ENCODE measurements around the gene RHBDL1. TPM values are rescaled to one million over a fixed set of nuclear protein-coding genes. Genes with fewer than 3 reads are reported as not detected.
A peak's percentile ranks its signal among the peaks of the same experiment; 100 is the strongest.

Gene RHBDL1
- total and polyA plus RNA-seq, 9 of the 15 experiments (the other 6 are each of a cell fraction or from before 2014, with no cell fraction given): 0.03 to 5.6 (median 1.3) TPM; not detected in 1

DNA sequence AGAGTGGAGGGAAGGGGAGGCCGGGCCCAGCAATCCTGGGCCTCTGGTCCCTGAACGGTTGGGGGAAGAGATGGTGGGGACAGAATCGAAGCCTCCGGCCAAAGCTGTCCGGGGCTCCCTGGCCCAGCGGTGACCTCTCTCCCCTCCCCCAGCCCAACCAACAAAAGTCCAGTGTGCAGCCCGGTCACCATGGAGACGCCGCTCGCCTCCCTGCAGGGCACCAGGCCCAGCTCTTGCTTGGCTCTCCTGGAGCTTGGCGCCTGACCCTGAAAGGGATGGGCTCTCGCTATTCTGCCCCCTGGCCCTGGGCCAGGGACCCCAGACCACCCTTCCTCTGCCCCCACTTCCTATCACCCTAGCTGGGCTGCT is 40.7 kb downstream of the RHBDL1 start:
- H3K4me3 ChIP-seq: peak overlapping the region; percentile 68
- ATAC-seq (no peak), FAIRE-seq (no peak), DNase-seq (ENCODE audit: extremely low read depth in 1 of 4, low spot score in 3 of 4) (peak; percentile 34 to 72 (median 44))
- H4K20me1 ChIP-seq (replicated peaks; ENCODE audit: control insufficient read depth, insufficient read depth, low read length): no peaks in the 10 kb centered on the region; the same call in 1 of the 2 replicates
- 15% methylated on average over 12 of the region's 12 CpGs for WGBS (ENCODE audit: insufficient coverage, low coverage, missing lambda C conversion rate)
- ChIA-PET POLR2A (interaction anchor here (0.6 to 1.7 kb wide), 7 partner anchors 9 to 154 kb away, joined by 3 to 5 read pairs (median 3); partner anchors contain the start of genes CCDC78, CHTF18 and RPUSD1), CTCF (ENCODE audit: low intra/inter-chr PET ratio) (no interaction called here)
- H3K4me1 ChIP-seq (replicated peaks in 1 of 2; ENCODE audit: control insufficient read depth in 2 of 2, insufficient read depth in 2 of 2, low read length in 2 of 2): peaks cover 12 to 85% of the 10 kb centered on the region in 2 experiments; a peak in 4 of 5 replicates
- H2AFZ ChIP-seq (ENCODE audit: low read depth, low read length): 0 out of 2 replicates have a peak overlapping the region, but pooled peaks have one; percentile 59
- no peaks in the 10 kb centered on the region for H3K9me3 ChIP-seq (replicated peaks; ENCODE audit: control insufficient read depth, insufficient read depth, low read depth, low read length)
- intact Hi-C loops (cut with micrococcal nuclease): no loop called here
- H3K36me3 ChIP-seq (ENCODE audit: control insufficient read depth, insufficient read depth, low read length): peaks cover 19% of the 10 kb centered on the region; the same call in 2 of the 3 replicates
- H3K27me3 ChIP-seq (ENCODE audit: control insufficient read depth in 2 of 2, insufficient read depth in 2 of 2, low read length in 2 of 2): no peaks in the 10 kb centered on the region
- peak overlapping the region; percentile 42 to 92; a peak in 3 of 4 replicates for H3K9ac ChIP-seq (ENCODE audit: insufficient read depth in 1 of 2, low read depth in 2 of 2, low read length in 2 of 2)
- peak overlapping the region; percentile 23; the same call in 1 of the 3 replicates for H3K27ac ChIP-seq (ENCODE audit: extremely low read depth, low read depth, low read length)
- TF ChIP-seq ZNF511 (CRISPR knock-in tag; IDR thresholded peaks at IDR 0.05): no peak
- TF ChIP-seq HDAC1 (IDR thresholded peaks at IDR 0.05): no peak
- 0 out of 2 replicates have a peak, but pooled peaks have one; percentile 4 for TF ChIP-seq RBFOX2 (IDR thresholded peaks at IDR 0.05; ENCODE audit: low read depth, low read length)
- TF ChIP-seq ZNF766 (CRISPR knock-in tag; conservative IDR thresholded peaks at IDR 0.05): no peak
- TF ChIP-seq SETDB1 (IDR thresholded peaks at IDR 0.05; ENCODE audit: low read length): no peak
- TF ChIP-seq SREBF2 (CRISPR knock-in tag; IDR thresholded peaks at IDR 0.05): no peak
- TF ChIP-seq ZSCAN29 (IDR thresholded peaks at IDR 0.05): no peak
- TF ChIP-seq MYNN (IDR thresholded peaks at IDR 0.05): peak; percentile 79; the same call in 1 of the 2 replicates
- no peak; the same call in 1 of the 2 replicates for TF ChIP-seq MYNN (CRISPR knock-in tag; IDR thresholded peaks at IDR 0.05)
- TF ChIP-seq POLR2A (conservative IDR thresholded peaks at IDR 0.05): 0 out of 2 replicates have a peak, but pooled peaks have one; percentile 38
- no peak for TF ChIP-seq ZNF316 (IDR thresholded peaks at IDR 0.05)
- peak; percentile 34; the same call in 1 of the 2 replicates for TF ChIP-seq TAF15 (IDR thresholded peaks at IDR 0.05; ENCODE audit: low read depth, low read length)
- TF ChIP-seq YY1 (IDR thresholded peaks at IDR 0.05; ENCODE audit: borderline replicate concordance in 1 of 3, control insufficient read depth in 1 of 3, extremely low read depth in 1 of 3, insufficient read depth in 3 of 3, insufficient read length in 1 of 3, insufficient replicate concordance in 2 of 3, low read depth in 1 of 3, low read length in 2 of 3): peak in 1 of 3 experiments; percentile 7
- TF ChIP-seq TCF7L2 (IDR thresholded peaks at IDR 0.05; ENCODE audit: low read depth, low read length): no peak
- no peak for TF ChIP-seq DPF2 (IDR thresholded peaks at IDR 0.05)
- no peak for TF ChIP-seq ZBTB43 (CRISPR knock-in tag; IDR thresholded peaks at IDR 0.05)
- TF ChIP-seq RBM22 (IDR thresholded peaks at IDR 0.05; ENCODE audit: low read depth, low read length, poor library complexity, severe bottlenecking): peak; percentile 42
- no peak for TF ChIP-seq ESRRB (CRISPR knock-in tag; IDR thresholded peaks at IDR 0.05; ENCODE audit: borderline replicate concordance)
- TF ChIP-seq NFIC (IDR thresholded peaks at IDR 0.05): peak; percentile 73
- no peak for TF ChIP-seq PTRF (tag; IDR thresholded peaks at IDR 0.05)
- TF ChIP-seq ZBTB7A (IDR thresholded peaks at IDR 0.05; ENCODE audit: borderline replicate concordance, control insufficient read depth, low read depth, low read length): peak; percentile 47; the same call in 1 of the 2 replicates
- BruUV-seq (replicated peaks): TSS peak; percentile 58
- in situ Hi-C loops (cut with MboI): loop anchor here (10.0 kb wide), 1 partner anchor 339 kb away; no protein-coding TSS in a partner anchor
- peak overlapping the region; percentile 77 for H3K4me2 ChIP-seq (ENCODE audit: insufficient read depth, low read length)
- peaks cover 3% of the 10 kb centered on the region for H3K9me1 ChIP-seq (ENCODE audit: control insufficient read depth, insufficient read depth, low read length)
- H3K79me2 ChIP-seq (ENCODE audit: control insufficient read depth, insufficient read depth, low read length): peaks cover 32% of the 10 kb centered on the region

All from K562 (cell line).